ENCODE measurements around the gene TMEM237.
"Not testable (repeated sequence)": the region's sequence is repeated elsewhere in the genome, so short reads cannot be mapped to it uniquely, and the experiment has no call there.

The TMEM237 gene, protein sequence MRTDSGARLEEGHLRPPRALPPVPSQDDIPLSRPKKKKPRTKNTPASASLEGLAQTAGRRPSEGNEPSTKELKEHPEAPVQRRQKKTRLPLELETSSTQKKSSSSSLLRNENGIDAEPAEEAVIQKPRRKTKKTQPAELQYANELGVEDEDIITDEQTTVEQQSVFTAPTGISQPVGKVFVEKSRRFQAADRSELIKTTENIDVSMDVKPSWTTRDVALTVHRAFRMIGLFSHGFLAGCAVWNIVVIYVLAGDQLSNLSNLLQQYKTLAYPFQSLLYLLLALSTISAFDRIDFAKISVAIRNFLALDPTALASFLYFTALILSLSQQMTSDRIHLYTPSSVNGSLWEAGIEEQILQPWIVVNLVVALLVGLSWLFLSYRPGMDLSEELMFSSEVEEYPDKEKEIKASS

DNA sequence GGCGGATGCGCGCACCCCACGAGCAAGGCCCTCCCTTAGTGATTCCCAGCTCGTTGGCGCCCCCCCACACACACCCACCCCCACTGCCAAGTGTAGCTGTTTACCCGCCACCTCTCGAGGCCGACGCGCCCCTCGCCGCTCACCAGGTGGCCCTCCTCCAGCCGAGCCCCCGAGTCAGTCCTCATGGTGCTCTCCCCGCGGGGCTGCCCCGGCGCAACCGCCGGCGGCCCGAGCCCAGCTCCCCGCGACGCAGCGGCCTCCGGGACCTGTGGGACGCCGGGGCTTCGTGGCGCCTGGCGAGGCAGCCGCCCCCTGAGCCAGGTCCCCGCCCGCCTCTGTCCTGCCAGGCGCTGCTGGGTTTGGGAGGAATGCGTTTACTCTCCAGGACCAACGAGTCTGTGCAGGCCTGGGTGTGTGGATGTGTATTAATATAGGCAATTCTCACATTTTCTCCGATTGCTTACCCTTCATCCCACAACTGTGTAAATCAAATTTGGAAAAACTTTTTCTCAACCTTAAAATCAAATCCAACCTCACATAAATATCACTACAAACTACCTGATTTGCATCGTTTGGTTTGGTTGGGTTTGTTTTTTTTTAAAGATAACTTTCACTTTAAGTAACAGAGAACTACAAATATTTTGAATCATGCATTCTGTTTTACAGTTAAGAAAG lies at the start of gene TMEM237:
Gene TMEM237, minus strand, starts transcription at position 288 of the 675 bp plus-strand sequence. Its CDS starts 103 bp downstream, at position 185.
- no peak for DNase-seq

DNA sequence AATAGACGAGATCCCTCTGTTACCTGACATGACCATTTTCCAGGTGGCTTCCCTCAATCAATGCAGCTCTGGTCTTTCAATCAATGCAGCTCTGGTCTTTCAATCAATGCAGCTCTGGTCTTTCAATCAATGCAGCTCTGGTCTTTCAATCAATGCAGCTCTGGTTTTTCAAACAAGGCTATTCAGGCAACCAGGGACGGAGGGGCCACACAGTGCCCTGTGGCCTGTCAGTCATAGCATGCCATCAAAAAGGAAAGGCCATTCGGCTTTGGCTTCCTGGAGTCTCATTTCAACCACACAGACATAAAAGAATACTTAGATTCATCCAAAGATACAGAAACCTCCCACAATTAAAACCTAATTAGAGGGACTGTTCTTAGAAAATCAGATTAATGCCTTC lies 41.9 kb upstream of the TMEM237 start:
- DNase-seq = no peak

DNA sequence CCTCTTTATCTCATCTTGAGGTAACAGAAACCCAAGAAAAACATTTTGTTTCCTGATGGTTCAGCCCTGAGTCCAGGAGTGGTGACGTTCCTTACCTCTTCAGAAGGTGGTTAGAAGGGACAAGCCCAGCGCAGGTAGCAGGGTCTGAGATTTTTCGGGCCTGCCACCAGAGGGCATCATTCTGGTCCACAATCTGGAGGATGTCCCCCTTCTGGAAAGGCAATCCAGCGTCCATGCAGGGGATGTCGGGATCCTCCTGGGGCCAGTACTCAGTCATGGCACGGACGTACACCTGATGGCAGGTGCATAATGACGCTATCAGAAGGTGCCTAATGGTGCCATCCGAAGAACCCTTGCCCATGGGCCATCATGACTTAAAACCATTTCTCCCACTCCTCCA lies 37.4 kb upstream of the TMEM237 start:
- DNase-seq = peak; percentile 5

DNA sequence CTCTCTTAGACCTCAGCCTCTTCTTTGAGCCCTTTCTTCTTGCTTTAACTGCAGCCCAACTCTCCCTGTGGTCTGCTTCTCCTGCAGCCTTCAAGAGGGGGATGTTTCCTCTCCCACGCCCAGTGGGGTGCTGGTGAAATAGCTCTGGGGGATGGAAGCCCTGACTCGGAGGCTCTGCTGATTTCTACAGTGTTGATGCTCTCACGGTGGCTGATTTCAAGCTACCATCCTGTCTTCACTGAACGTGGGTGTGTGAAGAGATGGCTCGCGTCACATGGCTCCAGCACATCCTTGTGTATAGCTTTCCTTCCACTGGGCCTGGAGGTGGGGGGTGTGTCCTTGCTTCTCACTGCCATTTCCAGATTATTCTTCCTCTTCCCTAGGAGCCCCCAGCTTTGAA lies 35.1 kb upstream of the TMEM237 start:
- no peak for DNase-seq

DNA sequence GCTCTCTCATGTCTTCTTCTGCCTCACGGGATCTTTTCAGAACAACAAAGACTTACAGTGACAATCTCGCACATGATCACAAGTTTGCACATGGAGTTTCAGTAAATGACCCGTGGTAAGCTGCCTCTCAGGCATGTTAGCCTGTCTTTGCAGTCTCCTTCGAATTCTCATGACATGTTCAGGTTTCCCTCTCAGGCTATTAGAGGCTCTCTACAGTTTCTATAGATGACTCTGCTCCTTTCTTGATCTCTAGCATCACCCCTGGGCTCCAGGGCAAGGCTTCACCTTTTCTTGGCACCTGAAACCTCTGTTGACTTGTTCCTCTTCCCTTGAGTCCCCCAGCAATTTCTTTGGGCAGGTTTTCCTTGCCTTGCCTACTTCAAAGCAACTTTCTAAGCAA lies 32.2 kb upstream of the TMEM237 start:
- no peak for DNase-seq

DNA sequence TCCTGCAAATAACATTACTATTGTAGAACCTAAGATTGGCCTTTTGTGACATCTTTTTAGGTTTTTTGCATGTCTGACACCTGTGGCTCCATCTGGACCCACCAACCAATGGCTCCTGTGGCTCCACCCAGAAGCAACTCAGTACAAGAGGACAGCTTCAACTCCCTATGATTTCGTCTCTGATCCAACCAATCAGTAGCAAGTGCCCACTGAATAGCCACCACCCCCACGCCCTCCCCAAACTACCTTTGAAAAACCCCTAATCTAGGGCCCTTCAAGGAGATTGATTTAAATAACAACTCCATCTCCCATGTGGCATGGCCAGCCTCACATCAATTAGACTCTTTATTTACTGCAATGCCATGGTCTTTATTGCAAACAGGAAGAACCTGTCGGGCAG lies 31.5 kb upstream of the TMEM237 start:
- no peak for DNase-seq

DNA sequence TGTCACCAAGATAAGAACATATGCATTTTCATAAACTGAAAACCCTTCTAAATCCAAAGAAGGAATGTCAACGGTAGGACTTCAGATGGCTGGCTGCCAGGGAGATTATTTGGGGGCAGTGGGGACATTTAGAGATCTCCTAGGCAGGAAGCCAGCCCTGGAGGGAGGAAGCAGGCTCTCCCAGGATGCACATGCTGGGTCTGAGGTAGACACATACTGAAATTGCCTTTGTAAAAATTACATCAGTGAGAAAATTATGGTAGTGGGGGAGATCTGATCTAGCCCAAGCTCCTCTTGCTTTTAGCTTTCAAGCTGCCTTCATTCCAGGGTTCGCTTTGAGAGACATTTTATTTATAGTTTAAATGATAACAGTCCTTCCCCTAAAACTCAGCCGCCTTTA lies 31.0 kb upstream of the TMEM237 start:
- no peak for DNase-seq

DNA sequence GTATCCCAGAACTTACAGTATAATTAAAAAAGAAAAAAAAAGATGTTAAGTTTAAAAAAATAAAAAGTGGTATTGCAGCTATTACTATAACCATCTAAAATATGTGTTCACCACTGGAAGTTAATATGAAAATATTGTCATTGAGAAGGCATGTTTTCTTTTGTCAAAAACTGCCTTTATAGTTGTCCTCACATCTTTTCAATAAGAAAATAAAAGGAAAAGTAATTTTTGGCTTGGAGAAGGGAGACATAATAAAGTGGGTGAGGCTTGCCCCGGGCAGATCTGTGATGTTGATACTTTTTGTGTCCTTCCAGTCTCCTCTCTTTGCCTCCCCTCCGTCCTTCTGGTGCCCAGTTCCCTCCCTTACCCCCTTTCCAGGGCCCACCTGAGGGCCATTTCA lies 30.2 kb upstream of the TMEM237 start:
- DNase-seq = no peak

DNA sequence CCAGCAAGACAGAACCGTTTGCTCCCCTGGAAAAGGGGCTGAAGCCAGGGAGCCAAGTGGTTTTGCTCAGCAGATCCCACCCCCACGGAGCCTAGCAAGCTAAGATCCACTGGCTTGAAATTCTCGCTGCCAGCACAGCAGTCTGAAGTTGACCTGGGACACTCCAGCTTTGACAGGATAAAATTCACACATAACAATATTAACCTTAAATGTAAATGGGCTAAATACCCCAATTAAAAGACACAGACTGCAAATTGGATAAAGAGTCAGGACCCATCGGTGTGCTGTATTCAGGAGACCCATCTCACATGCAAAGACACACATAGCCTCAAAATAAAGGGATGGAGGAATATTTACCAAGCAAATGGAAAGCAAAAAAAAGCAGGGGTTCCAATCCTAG lies 27.9 kb upstream of the TMEM237 start:
- DNase-seq = not testable (repeated sequence)

DNA sequence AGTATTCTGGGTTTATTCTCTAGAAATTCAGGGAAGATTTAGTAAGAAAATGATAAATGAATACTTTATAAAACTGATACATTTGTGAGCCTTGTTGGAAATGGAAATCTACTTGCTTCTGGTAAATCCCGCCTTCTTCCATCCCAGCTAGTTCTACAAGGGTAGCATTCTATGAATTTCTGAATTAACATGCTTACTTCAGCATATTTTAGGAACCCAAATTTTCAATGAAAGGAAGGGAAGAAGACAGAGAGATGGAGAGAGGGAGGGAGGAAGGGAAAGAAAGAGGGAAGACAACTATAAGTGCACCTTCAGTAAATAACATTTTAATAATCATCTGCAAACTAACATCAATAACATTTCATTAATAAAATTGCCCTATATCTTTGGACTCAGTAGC lies 26.6 kb upstream of the TMEM237 start:
- no peak for DNase-seq

DNA sequence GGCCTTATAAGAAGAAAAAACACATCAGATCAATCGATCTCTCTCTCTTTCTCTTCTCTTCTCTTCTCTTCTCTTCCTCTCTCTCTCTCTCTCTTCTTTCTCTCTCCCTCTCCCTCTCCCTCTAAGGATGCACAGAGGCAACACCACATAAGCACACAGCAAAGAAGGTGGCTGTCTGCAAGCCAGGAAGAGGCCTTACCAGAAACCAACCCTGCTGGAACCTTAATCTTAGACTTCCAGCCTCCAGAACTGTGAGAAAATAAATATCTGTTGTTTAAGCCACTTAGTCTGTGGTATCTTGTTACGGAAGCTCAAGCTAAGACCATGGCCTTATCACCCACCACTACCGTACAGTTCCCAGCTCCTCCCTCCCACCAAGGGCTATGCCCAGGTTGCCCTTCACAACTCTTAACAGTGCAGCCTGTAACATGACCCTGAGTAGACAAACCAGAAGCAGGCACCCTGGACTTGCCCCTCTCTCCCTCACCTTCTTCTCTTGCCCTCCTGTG lies 25.2 kb upstream of the TMEM237 start:
- no peak for DNase-seq

DNA sequence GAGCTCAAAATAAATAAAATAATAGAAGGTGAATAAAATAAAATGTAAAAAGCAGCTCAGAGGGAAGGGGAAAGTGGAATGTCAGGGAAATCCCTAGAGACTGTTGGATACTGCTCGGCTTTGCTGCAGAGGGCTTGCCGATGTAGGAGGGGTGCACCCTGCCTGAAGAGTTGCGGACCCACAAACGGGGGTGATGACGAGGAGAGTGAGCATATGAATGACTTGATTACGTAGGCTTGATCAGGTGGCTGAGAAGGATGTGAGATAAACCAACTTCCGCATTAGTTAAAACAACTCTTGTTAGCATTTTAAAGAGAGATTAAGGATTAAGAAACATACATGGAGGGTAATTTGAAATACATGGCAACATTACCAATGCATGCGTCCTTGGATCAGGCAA lies 21.0 kb upstream of the TMEM237 start:
- no peak for DNase-seq

DNA sequence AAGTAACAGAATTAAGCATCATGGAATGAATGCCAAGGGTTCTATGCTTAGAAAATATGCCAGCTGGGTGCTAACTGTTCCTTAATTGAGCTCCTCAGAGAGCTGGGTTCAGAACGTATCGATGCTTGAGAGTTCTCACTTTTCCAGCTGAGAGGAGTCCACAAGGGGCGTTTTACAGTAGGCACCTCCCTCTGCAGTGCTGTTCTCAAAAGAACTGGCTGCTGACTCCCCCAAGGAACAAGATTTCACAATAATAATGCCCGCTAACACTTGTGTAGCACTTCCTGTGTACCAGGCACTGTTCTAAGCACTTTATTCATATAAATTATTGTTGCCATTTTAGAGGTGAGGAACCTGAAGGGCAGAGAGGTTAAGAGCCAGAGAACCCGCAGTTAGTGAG lies 18.1 kb upstream of the TMEM237 start:
- DNase-seq = no peak

DNA sequence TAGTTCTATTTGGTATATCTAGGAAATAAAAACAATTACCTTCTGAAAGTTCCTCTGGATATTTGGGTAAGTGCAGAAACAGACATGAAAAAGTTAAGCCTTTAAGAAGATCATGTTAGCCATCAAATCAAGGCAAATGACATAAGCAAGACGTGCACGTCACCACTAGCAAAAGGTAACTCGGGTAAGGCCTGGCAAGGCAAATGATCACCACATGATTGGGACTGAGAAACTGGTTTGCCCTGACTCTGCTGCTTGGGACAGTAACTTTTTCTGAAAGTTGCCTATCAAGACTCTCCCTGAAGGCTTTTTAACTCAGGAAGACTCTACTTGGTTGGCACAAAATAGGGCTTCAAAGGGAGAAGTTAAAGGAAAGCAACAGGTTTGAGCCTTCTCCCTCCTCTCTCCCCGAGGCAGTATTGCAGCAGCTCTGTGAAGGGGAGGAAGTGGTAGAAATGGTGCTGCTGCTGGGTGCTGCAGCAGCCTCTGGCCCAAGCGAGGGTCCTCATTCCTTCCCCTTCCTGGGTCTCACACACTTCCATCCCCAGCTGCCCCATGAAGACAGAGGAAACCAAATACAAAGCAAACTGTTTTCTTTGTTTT lies 17.1 kb upstream of the TMEM237 start:
- DNase-seq = no peak

DNA sequence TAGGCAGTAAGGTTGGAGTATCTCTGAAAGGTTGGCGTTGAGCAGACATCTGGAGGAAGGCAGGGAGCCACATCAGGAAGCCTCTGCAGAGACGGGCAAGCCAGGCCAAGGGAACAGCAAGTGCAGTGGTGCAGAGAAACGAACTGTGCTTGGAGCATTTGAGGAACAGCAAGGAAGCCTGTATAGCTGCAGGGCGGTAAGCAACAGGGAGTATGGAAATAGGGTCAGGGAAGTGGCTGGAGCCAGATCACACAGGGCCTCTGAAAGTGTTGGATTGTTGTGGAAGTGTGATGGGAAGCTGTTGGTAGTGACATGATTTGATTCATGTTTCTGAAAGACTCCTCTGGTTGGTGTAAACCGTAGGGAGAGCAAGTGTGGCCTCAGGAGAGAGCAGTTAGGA lies 13.4 kb upstream of the TMEM237 start:
- no peak for DNase-seq

DNA sequence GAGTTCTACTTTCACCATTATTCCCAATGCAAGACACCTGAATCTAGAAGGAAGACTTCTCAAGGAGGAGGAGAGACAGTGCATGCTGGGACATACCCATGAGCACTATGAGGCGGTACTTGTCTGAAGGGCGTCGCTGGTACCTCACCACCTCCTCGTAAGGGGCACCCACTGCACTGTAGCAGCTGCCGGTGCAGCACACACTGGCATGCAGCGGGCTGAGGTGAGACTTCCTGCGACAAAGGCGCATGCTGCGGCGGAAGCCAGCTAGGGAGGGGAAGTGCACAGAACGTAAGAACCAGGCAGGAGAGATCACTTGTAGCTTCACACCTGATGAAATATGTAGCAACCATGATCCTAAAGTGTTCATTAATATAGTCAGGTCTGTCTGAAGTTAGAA lies 12.8 kb upstream of the TMEM237 start:
- DNase-seq = no peak

DNA sequence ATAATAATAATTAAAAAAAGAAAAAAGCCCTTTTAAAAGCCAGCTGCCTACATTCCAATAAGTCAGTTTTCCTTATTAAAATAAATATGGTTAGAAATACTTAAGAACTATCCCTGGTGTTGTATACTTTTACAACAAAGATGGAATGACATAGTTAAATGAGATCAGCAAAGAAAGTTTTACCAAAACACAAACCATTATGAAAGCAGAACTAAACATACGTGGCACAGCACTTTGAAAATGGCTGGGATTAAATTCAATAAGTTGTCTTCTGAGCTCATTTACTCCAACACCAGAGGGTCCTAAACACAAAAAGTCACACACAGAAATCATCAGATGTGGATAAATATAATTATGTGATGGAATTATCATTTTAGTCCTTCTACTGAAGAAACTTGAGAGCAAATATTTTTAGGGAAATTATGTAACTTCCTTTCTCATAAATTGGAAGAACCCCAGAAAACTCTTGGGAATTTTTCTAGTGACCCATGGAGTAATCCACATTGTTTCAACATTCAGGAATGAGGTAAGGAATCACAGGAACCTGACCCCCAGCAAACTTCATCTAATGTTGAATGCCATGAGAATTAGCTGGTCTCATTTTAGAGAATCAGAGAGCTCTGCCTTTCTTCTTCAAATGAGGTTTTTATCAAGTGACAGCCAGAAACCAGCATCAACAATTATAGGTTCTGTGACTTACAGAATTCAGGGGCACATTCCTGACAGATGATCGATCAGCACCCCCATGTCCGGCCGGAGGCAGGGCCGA lies 11.5 kb upstream of the TMEM237 start:
- no peak for DNase-seq

DNA sequence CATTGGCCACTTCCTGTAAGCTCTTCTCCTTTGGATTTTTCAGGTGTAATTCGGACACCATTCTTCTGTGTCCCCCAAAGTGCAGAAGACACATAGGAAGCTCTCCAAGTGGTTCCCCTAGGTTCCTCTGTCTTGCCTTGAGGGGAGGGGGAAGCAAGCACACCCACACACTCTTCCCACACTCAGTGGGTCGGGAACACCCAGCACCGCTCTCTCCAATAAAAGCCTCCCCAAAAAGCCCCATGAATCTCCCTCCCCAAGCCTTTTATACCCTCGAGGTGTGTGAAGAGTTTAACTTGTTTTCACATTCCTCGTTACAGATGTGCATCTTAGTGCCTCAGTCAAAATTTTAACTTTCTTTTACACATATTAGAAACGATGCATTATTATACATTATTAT lies 9.9 kb upstream of the TMEM237 start:
- DNase-seq = no peak

DNA sequence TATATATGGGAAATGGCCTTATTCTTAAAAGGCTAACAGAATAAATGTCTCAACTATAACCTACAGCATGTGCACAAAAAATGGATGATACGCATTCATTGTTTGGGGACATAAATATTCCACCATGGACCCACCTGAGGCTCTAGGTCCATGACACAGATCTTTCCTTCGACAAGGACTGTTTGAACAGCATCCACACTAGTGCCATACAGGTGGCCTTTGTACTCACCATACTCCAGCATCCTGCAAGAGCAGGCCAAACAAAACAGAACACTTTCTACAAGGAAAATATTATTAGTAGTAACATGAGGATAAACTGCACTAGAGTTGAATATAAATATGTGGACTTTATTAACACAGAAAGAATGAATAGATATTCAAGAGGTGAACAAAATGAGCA lies 6.1 kb upstream of the TMEM237 start:
- DNase-seq = no peak

DNA sequence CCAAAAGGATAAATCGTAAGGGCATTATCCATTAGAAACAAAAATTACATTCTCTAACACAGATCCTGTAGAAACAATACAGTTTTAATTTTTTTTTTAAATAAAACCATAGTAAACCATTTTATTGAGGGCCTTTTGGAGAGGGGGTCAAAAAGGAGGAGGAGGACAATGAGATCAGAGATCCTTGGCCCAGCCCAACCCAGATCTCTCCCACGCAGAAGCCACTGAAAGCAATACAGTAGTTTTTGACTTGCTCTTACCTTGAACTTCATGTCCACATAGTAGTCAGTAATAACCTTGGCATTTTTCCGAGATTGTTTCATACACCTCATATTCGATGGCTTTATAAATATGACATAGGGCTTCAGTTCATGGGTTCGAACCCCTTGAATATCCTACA lies 4.1 kb upstream of the TMEM237 start:
- no peak for DNase-seq

DNA sequence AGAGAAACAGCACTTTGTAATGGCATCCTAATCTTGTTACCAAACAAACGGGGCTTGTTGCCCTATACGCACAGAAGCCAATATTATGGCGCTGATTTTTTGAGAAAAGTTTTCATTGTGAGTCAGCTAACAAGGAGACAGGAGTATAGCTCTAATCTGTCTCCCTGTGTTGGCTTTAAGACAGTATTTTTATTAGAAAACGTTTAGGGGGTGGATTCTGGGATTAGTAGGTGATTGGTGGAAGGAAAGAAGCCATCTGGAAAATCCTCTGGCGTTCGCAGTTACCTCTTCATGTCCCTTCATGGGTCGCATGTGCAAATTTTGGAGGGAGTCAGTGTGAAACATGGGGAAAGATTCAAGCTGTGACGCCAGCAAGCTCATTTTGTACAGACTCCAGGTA lies 698 bp upstream of the TMEM237 start:
- no peak for DNase-seq

DNA sequence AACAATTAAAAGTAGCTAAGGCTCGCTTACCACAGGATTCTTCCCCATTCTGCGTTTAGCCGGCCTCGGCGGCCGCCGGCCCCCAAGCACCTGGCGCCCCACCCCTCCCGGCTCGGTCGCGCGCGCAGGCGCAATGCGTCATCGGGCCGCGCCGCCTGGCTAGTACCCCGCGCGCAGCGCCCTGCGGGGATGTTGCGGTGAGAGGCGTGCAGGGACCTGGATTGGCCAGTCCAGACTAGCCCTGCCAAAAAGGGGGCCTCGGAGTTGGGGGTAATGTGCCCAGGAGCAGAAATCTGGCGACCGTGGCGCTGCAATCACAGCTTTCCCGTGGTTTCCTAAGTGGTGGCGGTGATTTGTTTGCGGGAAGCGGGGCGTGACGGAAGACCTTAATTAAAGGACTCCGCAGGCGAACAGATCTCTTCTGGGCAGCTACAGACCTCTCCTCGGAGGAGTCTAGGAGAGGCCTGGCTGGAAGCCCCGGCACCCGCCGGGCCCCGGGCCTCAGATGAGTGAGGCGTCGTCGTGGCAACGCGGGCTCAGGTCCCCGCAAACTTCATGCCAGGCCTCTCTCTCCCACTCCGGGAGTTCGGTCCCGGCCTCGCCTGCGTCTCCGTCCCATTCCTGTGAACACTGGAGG lies 606 bp downstream of the TMEM237 start:
- peak; percentile 82 for DNase-seq

DNA sequence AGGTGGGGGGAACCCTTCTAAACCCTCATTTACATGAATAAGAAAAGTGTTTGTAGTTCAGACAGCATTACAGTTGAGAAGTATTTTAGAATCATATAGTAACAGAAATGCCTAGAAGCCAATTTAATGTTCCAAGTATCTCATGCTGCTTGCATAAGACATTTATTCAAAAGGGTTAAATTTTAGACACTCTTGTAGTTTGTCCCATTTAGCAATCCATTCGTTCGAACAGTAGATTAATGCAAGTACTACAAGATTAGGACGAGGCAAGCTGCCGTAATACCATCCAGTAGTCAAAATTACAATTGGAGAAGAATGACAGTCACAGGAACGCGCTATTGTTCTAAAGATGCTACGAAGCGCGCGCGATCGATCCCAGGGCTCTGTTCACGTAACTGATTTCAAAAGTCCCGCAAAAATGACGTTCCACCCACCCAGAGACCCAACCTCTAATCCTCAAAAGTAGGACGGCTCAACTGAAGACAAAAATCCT lies 1.2 kb downstream of the TMEM237 start:
- DNase-seq = no peak

All from stimulated activated CD4-positive, alpha-beta T cell treated with anti-CD3 and anti-CD28 coated beads, Interleukin-4, amount 100 ng/mL, for 24 hours (primary cell).